GM19467 (cell line): ENCODE results near the gene NBDY.
A peak's percentile ranks its signal among the peaks of the same experiment; 100 is the strongest.
"Not testable (repeated sequence)": the region's sequence is repeated elsewhere in the genome, so short reads cannot be mapped to it uniquely, and the experiment has no call there.

ENCODE experiments used
- ATAC-seq: cut with Tn5 transposase; IDR thresholded peaks from one replicate; pipeline ENCODE4 v1.9.1; 2021; ENCODE audit warnings: mild to moderate bottlenecking, moderate library complexity; ENCODE audit not compliant: unreplicated experiment

NBDY gene, protein sequence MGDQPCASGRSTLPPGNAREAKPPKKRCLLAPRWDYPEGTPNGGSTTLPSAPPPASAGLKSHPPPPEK

DNA sequence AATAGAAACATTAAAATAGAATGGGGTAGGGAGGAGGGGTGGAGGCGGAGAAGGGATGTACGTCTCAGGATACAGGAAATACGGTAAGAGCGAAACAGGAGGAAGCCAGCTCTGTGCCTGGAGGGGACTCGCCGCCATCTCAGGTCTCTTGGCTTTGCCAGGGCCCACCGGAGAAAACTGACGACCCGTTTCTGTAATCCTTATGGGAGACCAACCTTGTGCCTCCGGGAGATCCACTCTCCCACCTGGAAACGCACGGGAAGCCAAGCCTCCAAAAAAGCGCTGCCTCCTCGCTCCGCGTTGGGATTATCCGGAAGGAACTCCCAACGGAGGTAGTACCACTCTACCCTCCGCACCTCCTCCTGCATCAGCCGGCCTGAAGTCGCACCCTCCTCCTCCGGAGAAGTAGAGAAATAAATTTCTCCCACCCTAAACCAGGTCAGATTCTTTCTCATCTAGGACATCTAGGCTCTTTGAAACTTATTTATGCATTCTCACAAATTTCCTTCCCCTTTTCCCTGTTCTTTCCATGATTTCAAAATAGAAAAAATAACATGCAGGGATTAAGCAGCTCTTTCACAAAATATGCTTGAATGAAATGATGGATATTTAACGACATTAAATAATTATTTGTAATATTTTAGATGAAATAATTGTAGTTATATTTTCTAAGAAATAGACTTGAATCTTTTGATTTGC lies at the start of gene NBDY:
TSS of gene NBDY (plus strand) at position 92 of the 699 bp plus-strand sequence. CDS start at position 203, 111 bp downstream.
- peak; percentile 58 for ATAC-seq

- ATAC-seq: not testable (repeated sequence)
These were observed 24.5 kb upstream of the NBDY start for GRCh38 chrX:56704530-56704929.

- ATAC-seq: no peak
These were observed 2.4 kb upstream of the NBDY start for GRCh38 chrX:56726605-56727004.

DNA sequence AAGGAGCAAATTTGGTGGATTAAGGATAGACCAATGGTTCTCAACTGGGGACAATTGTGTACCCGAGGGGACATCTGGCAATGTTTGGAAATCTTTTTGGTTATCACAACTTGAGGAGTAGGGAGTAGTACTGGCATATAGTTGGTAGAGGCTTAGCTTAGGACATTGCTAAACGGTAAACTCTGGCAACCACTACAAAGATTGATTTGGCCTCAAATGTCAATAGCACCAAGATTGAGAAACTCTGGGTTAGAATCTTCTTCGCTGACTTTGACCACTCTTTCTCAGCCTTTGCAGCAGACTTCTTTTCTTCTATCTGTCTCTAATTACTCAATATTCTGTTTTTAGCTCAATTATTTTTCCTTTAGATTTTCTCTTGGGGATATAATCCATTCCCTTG lies 1.5 kb upstream of the NBDY start:
- no peak for ATAC-seq

DNA sequence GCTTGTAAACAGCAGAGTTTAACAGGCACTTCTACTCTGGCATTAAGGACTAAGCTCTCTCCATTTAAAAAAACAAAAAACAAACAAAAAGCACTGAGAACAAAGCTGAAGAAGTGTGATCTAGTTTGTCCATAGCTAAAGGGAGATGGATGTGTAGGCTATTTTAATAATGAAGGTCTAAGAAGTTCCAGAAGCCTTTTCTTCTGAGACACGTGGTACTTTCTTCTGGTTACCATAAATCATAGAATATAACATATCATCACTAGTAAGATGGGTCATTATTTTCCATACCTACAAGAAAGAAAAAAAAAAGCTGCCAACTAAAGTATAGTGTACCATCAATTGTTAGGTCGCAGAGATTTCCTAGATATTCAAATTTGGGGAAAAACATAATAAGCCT lies 722 bp upstream of the NBDY start:
- no peak for ATAC-seq

GRCh38 chrX:56728752-56729151 lies 291 bp upstream of the NBDY start:
- peak; percentile 38 for ATAC-seq

DNA sequence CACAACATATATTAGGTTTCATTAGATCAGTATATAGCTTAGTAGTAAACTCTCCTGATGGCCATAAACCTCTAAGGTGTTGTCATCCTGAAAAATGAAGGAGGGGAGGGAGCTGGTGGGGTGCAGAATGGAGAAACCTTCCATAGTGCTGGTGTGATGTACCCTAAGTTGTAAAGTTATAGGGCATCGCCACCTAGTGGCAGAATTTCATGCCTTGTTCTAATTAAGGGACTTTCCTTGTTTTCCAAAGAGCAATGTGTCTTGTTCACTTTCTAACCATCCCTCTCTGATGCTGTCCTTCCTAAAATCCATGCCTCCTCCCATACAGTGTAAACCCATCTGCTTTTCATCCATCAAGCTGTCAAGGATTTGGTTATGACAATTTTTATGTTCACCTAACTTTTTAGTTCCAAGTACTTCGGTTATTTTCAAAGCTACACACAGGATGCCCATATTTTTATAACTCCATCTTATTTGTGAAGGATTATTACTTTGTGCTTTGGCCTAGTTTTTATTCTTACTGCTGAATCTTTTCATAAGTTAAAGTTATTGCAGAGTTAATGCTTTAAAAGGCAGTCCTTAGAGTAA lies 4.5 kb downstream of the NBDY start:
- no peak for ATAC-seq

DNA sequence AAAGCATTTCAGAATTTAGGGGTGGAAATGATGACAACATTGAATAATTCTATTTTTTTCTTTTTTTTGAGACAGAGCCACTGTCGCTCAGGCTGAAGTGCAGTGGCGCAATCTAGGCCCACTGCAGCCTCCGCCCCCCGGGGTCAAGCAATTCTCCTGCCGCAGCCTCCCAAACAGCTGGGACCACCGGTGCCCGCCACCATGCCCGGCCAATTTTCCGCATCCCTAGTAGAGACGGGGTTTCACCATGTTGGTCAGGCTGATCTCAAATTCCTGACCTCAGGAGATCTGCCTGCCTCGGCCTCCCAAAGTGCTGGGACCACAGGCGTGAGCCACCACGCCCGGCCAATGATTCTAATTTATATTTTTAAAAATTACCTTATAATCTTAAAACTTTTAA lies 7.2 kb downstream of the NBDY start:
- ATAC-seq: no peak

DNA sequence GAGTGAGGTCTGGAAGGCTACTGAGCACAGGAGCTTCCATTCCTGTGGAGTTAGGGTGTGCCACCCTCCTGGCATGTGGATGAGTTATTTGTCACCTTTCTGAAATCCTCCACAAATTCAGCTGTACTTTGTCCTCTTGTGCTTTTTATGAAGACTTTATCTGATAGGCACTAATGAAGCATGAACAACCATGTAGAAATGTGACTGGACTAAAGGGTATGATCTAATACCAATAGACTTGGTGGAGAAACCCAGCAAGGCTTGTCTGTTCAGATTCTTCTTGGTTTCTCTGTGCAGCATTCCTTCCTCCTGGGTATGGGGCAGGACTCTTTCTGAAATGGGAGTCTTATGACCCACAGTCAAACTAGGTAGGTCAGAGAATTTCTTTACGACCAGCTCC lies 9.6 kb downstream of the NBDY start:
- ATAC-seq: no peak

DNA sequence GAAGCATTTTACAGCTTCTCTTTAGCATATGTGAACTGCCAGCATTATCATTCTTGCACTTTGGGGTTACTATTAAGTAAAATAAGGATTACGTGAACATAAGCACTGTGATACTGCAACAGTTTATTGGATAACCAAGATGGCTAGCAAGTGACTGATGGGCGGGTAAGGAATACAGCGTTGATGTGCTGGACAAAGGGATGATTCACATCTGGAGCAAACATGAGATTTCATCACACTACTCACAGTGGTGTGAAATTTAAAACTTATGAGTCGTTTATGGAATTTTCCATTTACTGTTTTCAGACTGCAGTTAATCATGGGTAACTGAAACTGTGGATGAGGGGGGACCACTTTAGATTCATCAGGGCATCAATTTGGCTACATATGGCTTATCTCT lies 16.0 kb downstream of the NBDY start:
- ATAC-seq: no peak

DNA sequence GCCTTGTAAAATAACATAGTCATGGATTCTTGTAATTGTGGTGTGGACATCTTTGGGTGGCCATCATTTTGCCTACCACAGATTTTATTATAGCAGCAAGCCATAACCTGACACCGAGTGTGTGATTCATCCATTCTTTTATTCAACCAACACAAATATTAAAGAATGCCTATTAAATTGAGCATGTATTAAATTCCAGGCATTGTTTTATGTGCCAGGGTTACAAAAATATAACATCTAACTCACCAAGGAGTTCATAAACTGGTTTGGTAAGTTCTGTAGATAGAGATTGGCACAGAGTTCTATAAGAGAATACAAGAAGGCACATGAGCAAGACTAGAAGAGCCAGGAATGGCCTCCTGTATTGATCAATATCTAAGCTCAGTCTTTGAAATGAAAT lies 18.0 kb downstream of the NBDY start:
- no peak for ATAC-seq

- no peak for ATAC-seq
These were observed 22.0 kb downstream of the NBDY start for GRCh38 chrX:56751071-56751470.

- no peak for ATAC-seq
These were observed 28.3 kb downstream of the NBDY start for GRCh38 chrX:56757327-56757726.

- ATAC-seq: no peak
These were observed 29.4 kb downstream of the NBDY start for GRCh38 chrX:56758456-56758855.

DNA sequence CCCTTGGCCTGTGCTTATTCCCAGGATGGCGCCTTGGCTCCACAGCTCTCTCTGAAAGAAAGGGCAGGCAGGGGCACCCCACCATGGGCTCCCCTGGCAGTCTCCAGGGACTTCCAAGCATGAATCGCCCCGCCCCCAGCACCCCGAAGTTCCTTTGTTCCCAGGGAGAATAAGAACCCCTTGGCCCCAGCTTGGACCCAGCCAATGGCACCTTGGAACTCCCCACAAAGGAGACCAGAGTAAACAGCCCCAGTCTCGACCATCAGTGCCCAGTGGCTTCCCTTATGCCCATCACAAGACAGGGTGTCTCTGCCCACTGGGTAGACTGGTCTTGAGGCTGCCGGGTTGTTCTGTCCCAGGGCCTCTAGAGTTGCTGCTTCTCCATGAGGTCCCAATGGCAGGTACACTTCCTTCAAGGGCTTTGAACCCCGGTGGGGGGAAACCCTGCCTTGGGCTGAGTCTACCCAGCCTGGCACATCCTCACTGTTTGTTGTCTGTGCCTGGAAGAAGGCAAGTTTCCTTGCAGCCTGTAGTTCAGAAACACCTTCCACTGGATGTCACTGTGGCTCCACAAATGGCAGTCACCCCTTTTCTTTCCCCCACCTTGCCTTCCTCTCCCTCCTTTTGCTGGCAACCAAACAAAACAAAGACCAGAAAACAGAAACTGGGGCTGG lies 30.8 kb downstream of the NBDY start:
- no peak for ATAC-seq

DNA sequence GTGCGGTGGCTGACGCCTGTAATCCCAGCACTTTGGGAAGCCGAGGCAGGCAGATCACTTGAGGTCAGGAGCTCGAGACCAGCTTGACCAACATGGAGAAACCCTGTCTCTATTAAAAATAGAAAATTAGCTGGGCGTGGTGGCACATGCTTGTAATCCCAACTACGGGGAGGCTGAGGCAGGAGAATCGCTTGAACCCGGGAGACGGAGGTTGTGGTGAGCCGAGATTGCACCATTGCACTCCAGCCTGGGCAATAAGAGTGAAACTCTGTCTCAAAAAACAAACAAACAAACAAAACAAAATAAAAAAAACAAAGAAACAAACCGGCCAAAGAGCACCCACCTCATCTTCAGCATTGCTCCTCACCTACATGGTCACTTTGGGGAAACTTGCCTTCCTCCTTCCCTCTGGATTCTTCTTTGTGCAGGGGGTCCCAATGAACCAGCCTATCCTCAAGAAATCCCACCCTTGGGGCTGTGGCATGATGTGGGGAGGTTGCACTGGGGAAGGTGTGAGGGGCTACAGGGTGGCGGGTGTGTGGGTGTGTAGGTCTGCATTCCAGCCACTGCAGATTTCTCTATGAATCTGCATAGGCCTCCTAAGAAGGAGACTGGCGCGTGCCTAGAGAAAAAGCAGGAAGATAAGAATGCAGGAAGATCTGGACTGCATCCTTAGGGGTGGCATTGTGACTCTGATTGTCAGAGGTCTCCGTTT lies 31.5 kb downstream of the NBDY start:
- not testable (repeated sequence) for ATAC-seq

DNA sequence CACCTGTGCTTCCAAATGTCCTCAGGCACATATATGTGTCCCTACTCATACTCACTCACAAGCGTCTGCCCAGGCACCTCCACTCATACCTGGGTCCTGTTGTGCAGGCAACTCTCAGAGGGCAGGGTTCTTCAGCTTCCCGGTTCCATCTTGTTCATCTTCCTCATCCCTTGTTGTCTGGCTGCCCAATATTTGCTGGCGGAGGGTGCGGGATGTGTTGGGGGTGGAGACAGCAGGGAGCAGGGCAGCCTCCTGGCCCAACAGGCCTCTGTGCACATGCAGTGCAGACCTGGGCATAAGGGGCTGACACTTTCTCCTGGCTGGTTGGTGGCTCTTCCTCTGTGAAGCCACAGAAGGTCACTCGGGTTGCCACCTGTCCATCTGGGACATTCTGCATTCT lies 32.1 kb downstream of the NBDY start:
- ATAC-seq: no peak

- peak; percentile 20 for ATAC-seq
These were observed 33.2 kb downstream of the NBDY start for GRCh38 chrX:56762220-56762619.

DNA sequence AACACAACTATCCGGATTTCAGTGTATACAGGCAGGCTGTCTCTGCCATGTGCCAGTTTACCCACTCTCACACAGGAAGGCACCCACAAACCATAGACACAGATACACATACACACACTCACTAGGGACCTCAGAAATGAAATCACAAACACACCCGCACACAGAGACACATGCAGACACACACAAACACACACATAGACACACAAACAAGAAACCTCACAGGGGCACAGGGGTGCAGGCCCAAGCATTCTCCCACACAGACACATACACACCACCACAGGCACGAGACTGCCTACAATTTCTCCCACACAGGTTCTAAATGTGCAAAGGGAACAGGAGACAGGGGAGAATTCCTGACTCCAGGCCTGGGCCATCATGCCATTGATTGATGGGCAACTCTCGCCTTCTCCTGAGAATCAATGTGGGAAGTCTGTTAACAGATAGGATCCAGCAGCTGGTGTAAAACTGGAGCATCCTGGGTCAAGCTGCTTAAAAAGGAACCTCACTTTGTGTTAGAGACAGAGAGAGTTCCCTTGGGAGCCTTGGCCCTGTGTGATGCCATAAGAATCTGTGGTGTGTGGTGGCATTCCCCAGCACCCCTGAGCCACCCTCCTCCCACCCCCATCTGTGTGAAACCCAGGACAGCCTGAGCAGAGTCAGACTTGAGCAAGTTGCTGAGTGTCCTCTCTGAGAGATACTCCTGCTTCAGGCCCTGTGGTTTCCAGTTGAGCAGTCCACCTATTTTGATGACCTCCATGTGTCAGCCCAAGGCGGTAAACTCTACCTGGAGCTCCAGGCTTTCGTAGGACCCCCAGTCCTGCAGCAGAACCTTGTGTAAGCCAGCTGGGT lies 33.9 kb downstream of the NBDY start:
- no peak for ATAC-seq

DNA sequence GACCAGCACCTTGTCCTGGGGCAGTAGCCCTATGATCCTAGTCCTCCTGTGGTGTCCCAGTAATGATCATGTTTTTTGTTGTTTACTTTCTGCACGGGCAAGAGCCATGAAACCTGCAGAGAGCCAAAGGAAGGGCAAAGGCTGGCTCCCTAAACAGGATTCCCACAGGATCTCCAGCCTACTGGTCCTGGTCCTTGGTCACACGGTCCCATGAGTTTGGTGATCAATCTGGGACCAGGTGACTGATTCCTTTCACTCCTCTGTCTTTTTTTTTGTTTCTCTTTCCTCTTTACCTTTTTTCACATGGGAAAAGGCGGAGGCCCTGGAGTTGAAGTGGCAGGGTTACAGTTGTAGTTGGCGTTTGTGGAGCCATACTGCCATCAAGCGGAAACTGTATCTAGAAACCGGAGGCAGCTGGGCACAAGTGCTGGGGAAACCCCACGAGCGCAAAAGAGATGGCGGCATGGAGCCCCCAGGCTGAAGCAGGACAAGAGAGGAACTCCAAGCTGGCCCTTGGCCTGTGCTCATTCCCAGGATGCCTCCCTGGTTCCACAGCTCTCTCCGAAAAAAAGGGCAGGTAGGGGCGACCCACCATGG lies 34.6 kb downstream of the NBDY start:
- no peak for ATAC-seq
